ENCODE data around the gene SAFB2.
"Not testable (repeated sequence)": the region's sequence is repeated elsewhere in the genome, so short reads cannot be mapped to it uniquely, and the experiment has no call there.

The SAFB2 gene

DNA sequence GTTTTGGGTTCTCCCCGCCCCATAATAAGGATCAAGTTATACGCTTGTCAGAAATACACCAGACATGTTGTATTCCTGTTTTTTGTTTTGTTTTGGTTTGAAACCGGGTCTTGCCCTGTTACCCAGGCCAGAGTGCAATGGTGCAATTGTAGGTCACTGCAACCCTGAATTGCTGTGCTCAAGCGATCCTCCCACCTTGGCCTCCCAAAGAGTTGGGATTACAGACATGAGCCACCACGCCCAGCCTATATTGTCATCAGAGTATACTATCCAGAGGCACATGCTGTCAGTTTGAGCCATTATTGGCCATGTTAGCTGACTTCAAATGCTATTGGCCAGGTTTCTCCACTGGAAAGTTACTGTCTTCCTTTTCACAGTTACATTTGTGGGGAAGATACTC is 10.1 kb upstream of the SAFB2 start:
- DNase-seq (ENCODE audit: low read depth in 2 of 2) = no peak

DNA sequence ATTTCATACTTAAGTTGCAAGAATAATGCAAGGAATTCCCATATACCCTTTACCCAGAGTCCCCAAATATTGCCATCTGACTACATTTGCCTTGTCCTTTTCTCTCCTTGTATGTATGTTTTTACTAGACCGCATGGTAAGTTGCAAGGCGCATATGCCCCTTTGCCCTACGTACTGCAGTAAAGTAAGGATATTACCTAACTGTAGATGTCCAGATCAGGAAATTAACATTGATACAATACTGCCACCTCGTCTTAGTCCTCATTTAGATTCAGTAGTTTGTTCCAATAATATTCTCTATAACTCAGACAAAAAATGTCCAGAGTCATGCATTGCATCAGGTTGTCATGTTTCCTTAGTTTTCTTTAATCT is 9.7 kb upstream of the SAFB2 start:
- no peak for DNase-seq (ENCODE audit: low read depth in 2 of 2)

DNA sequence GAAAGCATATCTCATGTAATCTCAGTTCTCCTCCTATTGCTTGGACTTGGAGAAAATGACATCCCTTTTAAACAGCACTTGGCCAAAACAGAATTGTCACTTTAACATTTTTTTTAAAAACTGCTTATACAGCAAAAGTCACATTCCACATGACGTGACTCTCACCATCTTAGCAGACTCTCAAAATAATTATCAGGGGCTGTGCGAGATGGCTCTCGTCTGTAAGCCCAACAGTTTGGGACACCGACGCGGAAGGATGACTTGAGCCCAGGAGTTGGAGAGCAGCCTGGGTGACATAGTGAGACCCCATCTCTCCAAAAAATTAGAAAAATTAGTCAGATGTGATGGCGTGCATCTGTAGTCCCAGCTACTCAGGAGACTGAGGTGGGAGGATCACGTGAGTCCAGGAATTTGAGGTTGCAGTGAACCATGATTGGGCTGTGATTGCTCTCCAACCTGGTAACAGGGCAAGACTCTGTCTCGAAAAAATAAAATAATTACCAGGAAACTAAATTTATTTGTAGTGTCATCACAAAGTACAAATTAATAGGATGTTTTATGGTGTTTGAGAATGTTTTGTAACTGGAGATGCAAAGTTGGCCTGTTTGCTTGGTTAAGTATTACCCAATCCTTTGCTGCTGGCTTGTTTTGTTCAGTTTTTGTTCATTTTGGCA is 9.1 kb upstream of the SAFB2 start:
- DNase-seq (ENCODE audit: low read depth in 2 of 2) = no peak

DNA sequence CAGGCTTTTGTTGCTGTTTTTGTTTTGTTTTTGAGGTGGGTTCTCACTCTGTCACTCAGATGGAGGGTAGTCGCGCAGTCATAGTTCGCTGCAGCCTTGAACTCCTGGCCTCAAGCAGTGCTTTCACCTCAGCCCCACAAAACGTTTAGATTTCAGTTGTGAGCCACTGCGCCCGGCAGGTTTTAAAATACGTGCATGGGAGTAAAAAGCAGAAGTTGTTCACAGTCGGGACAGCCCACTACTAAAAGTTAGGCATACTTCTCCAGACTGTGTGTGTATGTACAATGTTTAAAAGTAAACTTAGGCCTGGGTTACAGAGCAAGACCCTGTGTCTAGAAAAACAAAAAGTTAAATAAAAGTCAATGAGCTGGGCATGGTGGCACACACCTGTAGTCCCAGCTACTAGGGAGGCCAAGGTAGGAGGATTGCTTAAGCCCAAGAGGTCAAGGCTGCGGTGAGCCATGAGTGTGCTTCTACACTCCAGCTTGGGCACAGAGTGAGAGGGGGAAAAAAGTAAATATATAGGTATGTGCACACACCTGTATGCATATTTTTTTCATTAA is 6.4 kb upstream of the SAFB2 start:
- DNase-seq (ENCODE audit: low read depth in 2 of 2) = no peak

DNA sequence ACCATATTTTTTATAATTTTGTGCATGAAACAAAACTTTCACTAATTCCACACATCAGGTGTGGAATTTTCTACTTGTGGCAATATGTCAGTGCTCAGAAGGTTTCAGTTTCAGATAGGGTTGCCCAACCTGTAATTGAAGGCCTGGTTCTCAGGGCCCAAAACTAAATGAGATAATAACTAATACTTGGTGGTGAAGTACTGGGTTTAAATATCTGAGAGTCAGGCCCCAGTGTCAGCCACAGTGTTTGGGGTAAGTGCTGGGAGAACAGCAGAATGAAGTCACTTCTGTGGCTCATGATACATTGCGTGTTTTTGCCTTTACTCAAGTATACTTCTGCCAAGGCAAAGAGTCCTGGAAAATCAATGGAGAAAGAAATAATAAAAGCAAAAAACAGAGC is 5.9 kb upstream of the SAFB2 start:
- DNase-seq (ENCODE audit: low read depth in 2 of 2) = no peak

DNA sequence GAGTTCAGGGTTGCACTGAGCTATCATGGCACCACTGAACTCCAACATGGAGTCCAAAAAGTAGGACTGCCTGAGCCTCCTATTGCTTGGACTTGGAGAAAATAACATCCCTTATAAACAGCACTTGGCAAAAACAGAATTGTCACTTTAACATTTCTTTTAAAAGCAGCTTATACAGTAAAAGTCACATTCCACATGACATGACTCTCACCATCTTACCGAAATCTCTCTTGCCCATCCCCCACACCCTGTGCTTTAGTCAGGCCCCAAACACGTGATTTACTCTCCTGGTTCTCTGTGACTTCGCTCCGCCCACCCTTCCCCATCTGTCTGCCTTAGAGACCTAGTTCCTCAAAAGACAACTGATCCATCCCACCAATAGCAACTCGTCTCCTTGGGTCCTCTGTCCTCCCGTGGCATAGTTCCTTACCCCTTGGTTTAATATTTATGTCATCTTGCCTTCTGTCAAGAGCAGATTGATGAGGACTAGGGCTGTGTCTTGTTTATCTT is 4.9 kb upstream of the SAFB2 start:
- peak; percentile 18 to 51 for DNase-seq (ENCODE audit: low read depth in 2 of 2)

DNA sequence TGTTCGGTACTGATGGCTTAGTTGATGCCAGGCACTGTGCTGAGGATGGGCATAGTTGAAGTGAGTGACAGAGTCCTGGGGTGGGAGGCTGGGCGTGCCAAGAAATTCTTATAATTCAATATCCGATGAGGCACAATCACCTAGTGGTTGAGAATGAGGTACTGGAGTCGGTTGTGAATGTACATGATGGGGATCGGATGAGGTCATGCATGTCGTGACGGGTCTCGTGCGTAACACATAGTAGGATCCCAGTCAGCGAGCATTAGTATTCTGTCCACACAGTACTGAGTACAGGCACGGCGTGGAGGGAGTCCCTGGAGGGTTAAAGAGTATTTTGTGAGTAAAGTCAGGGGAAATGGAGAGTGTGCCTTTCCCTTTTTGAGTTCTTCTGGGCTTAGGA is 3.1 kb upstream of the SAFB2 start:
- DNase-seq (ENCODE audit: low read depth in 2 of 2) = no peak

DNA sequence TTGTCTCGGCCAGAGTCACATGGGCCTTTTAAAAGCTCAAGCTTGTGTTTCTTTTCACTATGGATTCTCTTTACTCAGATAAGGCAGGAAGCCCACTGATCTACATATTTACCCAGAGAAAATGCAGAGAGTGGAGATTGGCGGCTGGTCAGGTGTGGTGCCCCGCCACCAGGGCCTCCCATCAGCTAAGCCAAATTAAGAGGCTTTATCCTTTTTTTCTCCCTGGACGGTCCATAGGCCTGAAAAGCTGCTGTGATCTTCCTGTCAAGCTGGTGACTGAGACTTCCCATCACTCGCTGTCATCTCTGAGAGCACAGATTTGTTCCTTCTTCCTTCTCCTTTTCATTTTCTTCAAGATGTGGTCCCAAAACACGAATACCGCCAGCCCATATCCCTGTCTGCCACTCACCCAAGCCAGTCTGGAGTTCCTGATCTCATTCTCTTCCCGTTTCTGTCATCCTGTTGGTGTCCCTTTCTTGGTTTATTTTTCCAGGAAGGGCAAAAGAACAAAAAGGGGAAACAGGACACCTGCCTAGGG is 2.2 kb upstream of the SAFB2 start:
- no peak for DNase-seq (ENCODE audit: low read depth in 2 of 2)

DNA sequence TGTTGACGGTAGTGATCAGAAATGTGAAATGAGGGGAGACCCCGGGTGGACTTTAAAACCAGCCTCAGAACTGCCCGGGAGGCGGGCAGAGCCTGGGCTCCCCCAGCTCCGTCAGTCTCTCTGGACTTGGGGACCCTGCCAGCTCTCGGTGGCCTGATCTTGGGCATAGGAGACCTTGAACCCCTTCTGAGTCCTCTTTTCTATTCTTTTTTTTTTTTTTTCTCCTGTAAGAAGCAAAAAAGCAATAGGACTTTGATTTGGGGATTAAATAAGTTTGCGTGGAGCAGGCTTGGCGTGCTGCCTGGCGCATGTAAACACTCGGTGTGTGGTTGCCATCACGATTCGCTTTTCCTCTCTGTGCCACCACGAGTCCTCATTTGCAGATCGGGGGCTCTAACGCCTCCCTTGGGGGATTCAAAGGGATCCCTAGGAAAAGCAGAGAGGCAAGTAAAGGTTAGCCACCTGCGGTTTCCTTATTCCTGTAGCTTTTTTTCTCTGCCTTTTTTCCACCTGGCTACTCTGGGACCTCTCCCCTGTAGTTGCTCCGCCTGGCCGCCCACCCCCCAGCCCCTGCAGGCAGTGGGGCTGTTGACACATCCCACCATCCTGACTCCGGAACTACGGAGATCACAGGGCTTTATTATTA is 1.6 kb upstream of the SAFB2 start:
- no peak for DNase-seq (ENCODE audit: low read depth in 2 of 2)

DNA sequence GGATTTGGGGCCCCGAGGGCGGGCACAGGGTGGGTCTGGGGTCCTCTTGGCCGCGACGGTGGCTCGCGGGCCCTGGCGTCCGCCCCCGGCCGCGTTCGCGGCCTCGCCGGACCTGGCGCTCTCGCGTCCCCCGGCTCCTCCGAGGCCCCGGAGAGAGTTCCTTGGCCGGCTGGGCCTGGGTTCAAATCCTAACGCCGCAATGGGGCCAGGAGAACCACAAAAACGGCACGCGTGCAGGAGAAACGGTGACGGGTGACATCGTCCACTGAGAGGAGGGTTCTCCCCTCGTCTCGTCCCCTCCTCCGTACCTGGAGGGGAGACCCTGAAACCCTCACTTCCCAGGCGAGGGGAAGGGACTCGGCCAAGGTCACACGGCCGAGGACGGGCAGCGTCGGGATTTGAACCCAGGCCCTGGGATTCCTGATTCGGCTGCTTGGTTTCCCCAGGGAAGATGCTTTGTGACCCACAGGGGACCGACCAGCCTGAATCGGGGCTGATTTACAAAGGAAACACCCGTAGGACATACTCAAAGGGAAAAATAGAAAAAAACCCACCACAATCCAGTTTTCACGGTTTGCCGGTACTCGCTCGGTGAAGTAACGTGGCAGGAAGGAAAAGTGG is 931 bp upstream of the SAFB2 start:
- DNase-seq (ENCODE audit: low read depth in 2 of 2) = no peak

DNA sequence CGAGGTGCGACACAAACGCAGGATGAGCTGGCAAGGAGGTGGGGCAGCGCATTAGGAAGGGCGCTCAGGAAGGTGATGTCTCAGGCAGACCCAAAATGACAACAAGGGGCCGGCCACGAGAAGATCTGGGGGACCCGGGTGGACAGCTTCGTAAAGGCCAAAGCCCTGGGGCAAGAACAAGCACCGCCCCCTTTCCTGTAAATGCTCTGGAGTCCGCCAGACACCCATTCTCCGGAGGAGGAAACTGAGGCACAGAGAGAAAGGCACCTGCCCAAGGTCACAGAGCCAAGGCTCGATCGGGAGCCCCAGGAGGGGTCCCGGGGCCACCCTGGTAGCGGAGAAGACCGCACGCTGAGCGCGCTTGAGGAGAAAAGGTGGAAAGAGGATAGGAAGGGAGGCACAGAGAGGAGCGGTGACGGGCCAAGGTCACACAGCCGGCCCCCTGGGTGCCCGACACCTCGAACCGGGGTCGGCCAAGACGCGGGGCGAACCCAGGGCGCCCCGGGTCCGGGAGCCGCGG is 571 bp downstream of the SAFB2 start:
- DNase-seq (ENCODE audit: low read depth in 2 of 2) = peak in 1 of 2 donors; percentile 8

DNA sequence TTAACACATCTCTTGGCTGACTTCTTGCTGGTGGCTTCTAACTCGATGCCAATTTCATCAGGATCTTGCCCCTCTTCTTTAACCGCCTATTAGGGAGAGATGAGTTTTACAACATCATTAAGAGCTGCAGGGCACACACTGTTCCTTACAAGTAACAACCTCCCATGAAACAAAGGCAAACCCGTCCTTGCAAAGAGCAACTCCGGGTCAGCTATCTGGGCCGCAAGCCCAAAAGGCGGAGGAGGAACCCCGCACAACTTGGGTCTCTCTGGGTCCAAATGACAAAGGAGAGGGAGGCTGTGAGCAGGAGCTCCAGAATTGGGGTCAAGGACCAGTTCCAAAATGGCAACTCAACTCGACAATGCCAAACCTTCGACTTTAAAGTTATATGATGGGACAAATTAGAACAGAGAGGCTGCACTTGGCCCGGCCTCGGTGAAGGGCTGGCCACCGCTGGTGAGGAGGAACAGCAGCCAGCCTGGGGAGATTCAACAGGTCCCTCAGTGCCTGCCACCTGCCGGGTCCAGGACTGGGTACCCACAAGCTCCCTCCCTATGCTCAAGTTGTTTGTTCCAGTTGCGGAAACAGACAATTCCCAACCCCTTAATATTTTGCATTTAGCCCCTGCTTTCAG is 1.1 kb downstream of the SAFB2 start:
- no peak for DNase-seq (ENCODE audit: low read depth in 2 of 2)

DNA sequence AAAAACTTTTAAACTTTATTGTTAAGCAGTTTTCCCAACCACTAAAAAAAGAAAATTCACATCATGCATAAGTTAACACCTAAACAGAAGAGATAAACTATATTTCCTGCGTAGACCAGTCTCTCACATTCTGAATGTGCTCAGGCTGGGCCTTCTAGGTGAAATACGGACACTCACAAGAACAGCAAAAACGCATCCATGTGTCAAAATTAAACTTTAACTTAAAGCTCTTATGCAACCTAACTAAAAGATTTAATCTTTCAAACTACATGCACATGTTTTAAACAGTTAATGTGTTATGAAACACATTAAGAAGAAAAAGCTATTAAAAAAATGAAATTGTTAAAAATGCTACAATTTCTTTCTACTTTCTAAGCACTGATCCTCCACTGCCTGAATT is 2.6 kb downstream of the SAFB2 start:
- DNase-seq (ENCODE audit: low read depth in 2 of 2) = no peak

DNA sequence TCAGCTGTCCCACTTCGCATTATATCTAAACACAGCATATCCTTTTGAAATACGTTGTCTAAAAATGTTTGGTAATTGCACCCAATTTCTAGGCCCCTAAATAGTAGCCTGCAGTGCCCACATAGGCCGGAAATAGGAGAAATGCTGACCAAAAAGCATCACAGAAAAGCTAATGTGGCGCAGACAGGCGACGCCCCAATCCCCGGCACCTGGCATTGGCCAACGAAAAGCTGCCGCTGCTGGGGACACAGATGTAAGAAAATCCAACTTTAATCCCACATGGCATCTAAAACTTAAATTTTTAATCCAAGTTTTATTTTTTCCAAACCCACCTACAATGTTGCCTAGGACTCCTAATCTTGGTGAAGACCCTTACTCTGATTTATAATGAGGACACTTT is 4.0 kb downstream of the SAFB2 start:
- no peak for DNase-seq (ENCODE audit: low read depth in 2 of 2)

DNA sequence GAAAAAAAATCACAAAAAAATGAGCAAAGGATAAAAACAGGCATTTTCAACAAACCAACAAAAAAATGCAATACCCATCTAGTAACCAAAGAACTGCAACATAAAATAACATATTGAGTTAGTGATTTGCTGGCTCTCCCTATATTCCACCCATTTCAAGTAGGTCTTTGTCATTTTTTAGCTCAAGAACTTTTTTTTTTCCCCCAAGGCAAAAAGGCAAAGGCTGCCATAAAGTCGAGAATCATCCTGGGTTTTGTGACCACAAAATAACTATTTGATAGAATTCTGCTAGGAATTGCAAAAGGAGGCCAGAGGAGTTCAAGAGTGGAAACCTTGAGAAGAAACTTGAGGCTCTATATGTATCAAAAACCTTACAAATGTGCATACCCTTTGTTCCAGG is 5.5 kb downstream of the SAFB2 start:
- DNase-seq (ENCODE audit: low read depth in 2 of 2) = no peak

DNA sequence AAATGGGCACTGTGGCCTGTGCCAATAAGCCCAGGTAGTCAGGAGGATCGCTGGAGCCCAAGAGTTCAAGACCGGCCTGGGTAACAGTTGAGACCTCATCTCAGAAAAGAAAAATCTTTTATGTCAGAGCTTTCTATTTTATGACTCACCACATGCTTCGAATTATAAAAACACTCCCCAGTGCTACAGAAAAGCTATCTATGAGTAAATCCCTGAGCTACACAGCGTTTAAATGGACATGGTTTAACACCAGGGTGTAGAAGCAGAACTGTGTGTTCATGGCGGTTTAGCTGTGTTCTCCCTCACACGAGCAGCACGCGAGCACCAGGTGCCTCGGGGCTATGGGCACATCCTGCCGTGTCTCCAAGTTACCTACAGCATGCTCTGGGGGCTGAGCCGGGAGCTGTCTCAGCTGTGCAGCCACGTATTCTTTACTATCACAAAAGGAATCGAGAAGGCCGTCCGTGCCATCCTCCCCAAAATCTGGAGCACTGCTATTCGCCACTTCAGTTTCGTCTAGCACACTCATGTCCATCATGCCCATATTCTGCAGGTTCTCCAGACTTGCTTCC is 6.7 kb downstream of the SAFB2 start:
- no peak for DNase-seq (ENCODE audit: low read depth in 2 of 2)

DNA sequence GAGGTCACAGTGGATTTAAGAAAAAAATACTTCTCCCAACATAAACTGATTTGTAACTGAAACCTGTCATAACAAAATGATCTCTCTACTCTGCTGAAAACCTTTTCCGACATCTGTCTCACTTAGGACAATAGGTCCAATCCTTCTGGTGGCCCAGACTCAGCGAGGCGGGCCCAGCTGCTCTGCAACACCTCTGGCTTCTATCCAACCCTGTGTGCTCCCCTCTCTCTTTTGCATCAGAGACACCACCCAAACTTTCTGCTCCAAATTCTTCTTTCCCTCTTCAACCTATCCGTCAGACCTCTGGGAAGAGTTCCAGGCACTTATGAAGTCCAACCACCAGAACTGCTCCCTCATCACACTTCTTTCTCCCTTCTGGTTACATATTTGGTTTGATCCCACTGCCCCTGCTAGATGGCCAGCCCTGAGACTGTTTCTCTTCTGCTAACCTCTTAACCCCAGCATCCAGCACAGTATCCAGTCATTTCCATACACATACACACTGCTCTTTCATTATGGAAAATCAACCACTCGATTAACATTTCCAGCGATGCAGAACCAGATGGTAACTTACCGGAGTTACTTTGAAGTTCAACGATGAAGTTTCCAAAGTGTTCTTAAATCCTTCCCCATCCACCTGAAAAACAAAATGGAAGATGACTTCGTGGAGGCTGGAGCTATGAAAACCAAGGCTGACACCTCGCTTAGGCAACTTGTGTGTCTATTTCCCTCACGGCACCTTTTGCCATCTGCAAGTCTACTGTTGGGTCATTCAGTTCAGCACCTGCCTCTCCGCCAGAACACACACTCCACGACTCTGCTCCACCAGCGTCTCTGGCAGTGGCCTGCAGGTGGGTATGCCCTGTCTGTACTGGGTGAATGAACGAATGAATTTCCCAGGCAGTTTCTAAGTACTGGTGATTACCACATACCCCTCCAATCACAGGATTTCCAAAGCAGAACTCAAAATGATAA is 9.4 kb downstream of the SAFB2 start:
- no peak for DNase-seq (ENCODE audit: low read depth in 2 of 2)

DNA sequence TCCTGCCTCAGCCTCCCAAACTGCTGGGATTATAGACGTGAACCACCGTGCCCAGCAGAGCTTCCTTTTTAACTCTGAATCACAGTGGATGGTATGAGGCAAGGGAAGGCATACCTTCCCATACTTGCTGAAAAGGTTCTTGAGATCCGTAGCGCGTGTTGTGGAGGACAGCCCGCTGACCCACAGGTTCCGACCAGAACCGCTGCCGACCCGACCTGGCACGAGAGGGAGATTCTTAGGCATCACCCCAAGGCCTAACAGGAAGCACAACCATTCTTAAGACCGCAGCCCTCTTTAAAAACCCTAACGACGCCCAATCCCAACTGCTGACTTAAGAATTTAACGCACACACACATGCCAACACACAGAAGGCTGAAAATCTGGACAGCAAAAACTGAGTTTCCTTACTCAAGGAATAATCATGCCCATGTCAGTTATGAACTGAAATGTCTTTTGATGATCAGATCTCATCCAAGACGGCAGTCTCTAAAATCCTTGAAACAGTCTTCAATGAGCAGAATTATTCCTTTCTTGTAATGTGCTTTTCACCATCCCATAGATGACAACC is 12.6 kb downstream of the SAFB2 start:
- no peak for DNase-seq (ENCODE audit: low read depth in 2 of 2)

DNA sequence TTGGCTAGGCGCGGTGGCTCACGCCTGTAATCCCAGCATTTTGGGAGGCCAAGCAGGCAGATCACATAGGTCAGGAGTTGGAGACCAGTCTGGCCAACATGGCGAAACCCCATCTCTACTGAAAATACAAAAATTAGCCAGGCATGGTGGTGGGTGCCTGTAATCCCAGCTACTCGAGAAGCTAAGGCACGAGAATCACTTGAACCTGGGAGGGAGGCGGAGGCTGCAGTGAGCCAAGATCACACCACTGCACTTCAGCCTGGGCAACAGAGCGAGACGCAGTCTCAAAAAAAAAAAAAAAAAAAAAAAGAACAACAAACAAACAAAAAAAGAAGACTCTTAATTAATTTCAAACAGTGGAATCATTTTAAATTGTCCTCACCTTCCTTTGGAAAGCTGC is 13.8 kb downstream of the SAFB2 start:
- DNase-seq (ENCODE audit: low read depth in 2 of 2) = not testable (repeated sequence)

DNA sequence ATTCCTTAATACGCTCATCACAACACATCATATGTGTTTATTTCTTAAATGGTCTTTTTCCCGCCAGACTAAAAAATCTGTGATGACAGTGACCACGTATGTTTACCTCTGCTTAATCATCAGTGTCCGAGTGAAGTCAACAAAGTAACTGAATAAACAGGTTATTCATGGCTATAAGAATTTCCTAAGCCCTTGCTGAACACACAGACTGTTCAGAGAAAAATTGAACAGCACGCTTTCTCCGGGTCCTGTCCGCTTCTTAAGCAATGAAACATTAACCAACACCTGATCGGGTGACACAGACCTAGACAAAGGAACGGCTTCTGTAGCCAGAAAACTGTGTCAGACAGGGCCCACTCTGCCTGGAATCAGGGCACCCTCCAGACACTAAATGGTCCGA is 14.3 kb downstream of the SAFB2 start:
- DNase-seq (ENCODE audit: low read depth in 2 of 2) = no peak

Data from stimulated activated CD4-positive, alpha-beta T cell treated with anti-CD3 and anti-CD28 coated beads, Interleukin-15, amount 100 ng/mL, for 48 hours (primary cell).